ENCODE data around the gene ADAMTS18.

Gene ADAMTS18

DNA sequence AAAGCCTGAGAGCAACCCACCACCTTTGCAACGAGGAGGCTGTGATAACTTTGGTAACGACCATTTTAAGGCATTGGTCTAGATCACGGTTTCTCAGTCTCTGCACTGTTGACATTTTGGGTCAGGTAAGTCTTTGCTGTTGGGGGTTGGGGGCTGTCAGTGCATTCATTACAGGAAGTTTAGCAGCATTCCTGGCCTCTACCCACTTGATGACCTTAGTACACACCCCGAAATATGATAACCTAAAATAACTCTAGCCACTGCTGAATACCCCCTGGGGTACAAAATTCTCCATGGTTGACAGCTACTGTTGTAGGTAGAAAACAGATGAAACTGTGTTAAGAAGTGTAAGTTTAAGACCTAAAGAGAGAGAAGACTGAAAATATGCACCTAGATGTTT lies 36.3 kb downstream of the ADAMTS18 start:
- no peak for DNase-seq (ENCODE audit: low spot score in 2 of 2)
- Histone ChIP-seq H3K9me3 (no peaks in the 10 kb centered on the region), H3K4me1 (no peaks in the 10 kb centered on the region), H3K36me3 (replicated peaks) (no peaks in the 10 kb centered on the region), H3K27me3 (ENCODE audit: low read depth) (no peaks in the 10 kb centered on the region), H3K4me3 (no peak overlapping the region)
- in situ Hi-C loops (cut with MboI; ENCODE audit: low sequenced_read_pairs), result no loop called here

GRCh38 chr16:77396461-77396860 lies 38.4 kb downstream of the ADAMTS18 start:
- H3K4me3 ChIP-seq, result no peak overlapping the region
- no peaks in the 10 kb centered on the region for H3K27me3 ChIP-seq (ENCODE audit: low read depth)
- no peaks in the 10 kb centered on the region for H3K9me3 ChIP-seq
- in situ Hi-C loops (cut with MboI; ENCODE audit: low sequenced_read_pairs), result no loop called here
- no peak for DNase-seq (ENCODE audit: low spot score in 2 of 2)
- H3K4me1 ChIP-seq, result no peaks in the 10 kb centered on the region
- H3K36me3 ChIP-seq (replicated peaks), result no peaks in the 10 kb centered on the region

DNA sequence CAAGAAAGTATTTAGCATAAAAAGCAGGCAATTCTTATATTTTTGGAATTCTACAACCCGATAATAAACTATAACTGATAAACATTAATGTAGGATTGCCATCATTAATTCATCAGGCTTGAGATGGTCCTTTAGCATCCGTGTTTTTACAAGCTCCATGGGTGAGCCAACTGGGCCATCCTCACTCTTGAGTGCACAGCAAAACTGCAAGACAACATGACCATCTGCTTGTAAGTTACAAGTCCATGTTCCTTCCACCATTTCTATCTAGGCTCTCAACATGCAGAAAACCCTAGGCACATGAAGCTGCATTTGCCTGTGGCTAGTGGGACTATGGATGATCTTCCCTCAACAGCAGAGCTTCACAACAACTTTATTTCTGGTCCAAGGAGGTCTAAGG lies 40.1 kb downstream of the ADAMTS18 start:
- H3K36me3 ChIP-seq (replicated peaks), result no peaks in the 10 kb centered on the region
- no peaks in the 10 kb centered on the region for H3K9me3 ChIP-seq
- DNase-seq (ENCODE audit: low spot score in 2 of 2), result no peak
- no peaks in the 10 kb centered on the region for H3K4me1 ChIP-seq
- no peaks in the 10 kb centered on the region for H3K27me3 ChIP-seq (ENCODE audit: low read depth)
- in situ Hi-C loops (cut with MboI; ENCODE audit: low sequenced_read_pairs), result no loop called here
- H3K4me3 ChIP-seq, result no peak overlapping the region

- Histone ChIP-seq H3K27me3 (ENCODE audit: low read depth) (no peaks in the 10 kb centered on the region), H3K4me1 (no peaks in the 10 kb centered on the region), H3K9me3 (no peaks in the 10 kb centered on the region), H3K36me3 (replicated peaks) (no peaks in the 10 kb centered on the region), H3K4me3 (no peak overlapping the region)
- no peak for DNase-seq (ENCODE audit: low spot score in 2 of 2)
- in situ Hi-C loops (cut with MboI; ENCODE audit: low sequenced_read_pairs), result no loop called here
Measured at GRCh38 chr16:77393955-77394354, 40.9 kb downstream of the ADAMTS18 start.

- in situ Hi-C loops (cut with MboI; ENCODE audit: low sequenced_read_pairs), result no loop called here
- Histone ChIP-seq H3K4me1 (no peaks in the 10 kb centered on the region), H3K27me3 (ENCODE audit: low read depth) (no peaks in the 10 kb centered on the region), H3K36me3 (replicated peaks) (no peaks in the 10 kb centered on the region), H3K9me3 (no peaks in the 10 kb centered on the region), H3K4me3 (no peak overlapping the region)
- no peak for DNase-seq (ENCODE audit: low spot score in 2 of 2)
Measured at GRCh38 chr16:77387815-77388209, 47.0 kb downstream of the ADAMTS18 start.

DNA sequence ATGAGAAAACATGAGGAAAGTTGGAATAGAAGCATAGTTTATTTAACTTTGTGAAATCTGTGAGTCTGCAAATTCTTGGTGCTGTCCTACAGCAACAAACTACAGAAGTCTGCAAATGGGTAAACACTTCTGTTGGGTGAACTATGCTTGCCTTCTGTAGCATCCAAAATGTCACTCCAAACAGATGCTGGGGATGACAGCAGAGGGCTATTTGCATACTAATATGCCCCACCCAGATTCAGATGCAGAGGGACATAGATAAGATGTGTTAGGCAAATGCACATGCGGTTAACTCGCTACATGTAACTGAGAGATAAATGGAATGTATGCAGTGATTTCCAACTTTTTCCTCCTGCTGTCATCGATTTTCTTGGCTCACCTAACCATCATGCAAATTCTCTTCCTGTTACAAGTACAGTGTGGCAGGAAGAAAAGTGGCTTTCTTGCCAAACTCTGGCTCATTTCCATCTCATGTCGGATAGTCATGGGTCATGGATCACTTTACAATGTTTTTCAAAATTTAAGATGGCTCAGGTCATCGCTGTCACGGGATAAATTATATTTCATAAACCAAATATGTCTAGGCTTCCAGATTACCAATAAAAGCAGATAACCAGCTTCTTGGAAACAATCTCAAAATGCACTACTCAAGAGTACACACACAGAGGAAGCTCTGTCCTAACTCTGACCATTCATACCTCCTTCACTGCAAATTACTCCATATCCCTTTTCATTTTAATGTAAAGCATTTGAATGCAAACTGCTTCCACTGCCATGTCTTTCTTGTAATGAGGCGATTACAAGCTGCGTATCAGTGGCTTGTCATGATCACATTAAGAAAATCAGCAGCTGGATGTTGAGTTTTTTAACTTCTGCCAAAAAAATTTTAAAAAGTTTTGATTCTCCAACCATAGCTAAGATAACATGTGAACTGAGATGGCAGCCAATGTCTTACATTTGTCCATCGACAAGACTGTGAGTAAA lies 47.7 kb downstream of the ADAMTS18 start:
- no peaks in the 10 kb centered on the region for H3K36me3 ChIP-seq (replicated peaks)
- DNase-seq (ENCODE audit: low spot score in 2 of 2), result no peak
- no peaks in the 10 kb centered on the region for H3K27me3 ChIP-seq (ENCODE audit: low read depth)
- in situ Hi-C loops (cut with MboI; ENCODE audit: low sequenced_read_pairs), result no loop called here
- H3K4me1 ChIP-seq, result no peaks in the 10 kb centered on the region
- no peak overlapping the region for H3K4me3 ChIP-seq
- H3K9me3 ChIP-seq, result no peaks in the 10 kb centered on the region

- H3K9me3 ChIP-seq, result no peaks in the 10 kb centered on the region
- no peak for DNase-seq (ENCODE audit: low spot score in 2 of 2)
- in situ Hi-C loops (cut with MboI; ENCODE audit: low sequenced_read_pairs), result no loop called here
Measured at GRCh38 chr16:77385481-77385880, 49.4 kb downstream of the ADAMTS18 start.

DNA sequence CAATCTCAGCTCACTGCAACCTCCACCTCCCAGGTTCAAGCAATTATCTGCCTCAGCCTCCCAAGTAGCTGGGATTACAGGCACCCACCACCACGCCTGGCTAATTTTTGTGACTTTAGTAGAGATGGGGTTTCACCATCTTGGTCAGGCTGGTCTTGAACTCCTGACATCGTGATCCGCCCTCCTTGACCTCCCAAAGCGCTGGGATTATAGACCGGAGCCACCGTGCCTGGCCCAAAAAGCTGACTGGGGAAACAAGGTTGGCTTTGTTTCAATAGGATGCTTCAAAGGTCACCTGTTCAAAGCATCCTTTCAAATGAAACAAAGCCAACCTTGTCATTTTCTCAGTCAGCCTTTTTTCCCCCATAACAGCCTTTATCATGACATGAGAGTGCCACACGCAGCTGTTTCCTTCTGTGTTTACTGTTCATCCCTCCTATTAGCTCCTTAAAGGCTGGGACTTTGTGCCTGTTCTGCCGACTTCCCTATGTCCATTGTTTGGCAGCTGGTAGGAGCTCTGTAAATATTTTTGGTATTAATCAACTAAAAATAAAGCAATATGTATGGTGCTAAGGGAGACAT lies 51.1 kb downstream of the ADAMTS18 start:
- Histone ChIP-seq H3K4me3 (no peak overlapping the region), H3K9me3 (no peaks in the 10 kb centered on the region), H3K36me3 (replicated peaks) (no peaks in the 10 kb centered on the region), H3K27me3 (ENCODE audit: low read depth) (no peaks in the 10 kb centered on the region), H3K4me1 (no peaks in the 10 kb centered on the region)
- in situ Hi-C loops (cut with MboI; ENCODE audit: low sequenced_read_pairs), result no loop called here
- no peak for DNase-seq (ENCODE audit: low spot score in 2 of 2)

More at GRCh38 chr16:77385481-77385880, 49.4 kb downstream of the ADAMTS18 start:
- Histone ChIP-seq H3K4me3 (no peak overlapping the region), H3K4me1 (no peaks in the 10 kb centered on the region), H3K36me3 (replicated peaks) (no peaks in the 10 kb centered on the region), H3K27me3 (ENCODE audit: low read depth) (no peaks in the 10 kb centered on the region)

DNA sequence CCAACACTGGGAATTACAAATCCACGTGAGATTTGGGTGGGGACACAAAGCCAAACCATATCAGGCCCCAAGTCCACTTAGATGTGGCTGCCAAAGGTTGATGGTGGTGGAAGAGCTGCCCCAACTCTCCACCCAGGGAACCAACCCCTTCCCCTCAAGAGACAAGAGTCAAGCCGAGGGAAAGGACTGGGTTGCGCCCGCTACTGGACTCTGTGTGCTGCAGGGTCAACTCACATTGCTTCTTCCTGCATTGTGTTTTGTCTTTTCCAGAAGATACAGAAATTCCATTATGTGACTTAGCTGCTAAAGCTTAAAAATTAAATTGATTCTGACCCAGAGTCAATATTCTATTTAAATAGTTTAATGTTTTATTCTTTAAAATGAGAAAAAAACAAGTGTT lies 58.5 kb downstream of the ADAMTS18 start:
- no peaks in the 10 kb centered on the region; the same call in 1 of the 2 replicates for H3K27me3 ChIP-seq (ENCODE audit: low read depth)
- H3K9me3 ChIP-seq, result no peaks in the 10 kb centered on the region
- no peak overlapping the region for H3K4me3 ChIP-seq
- DNase-seq (ENCODE audit: low spot score in 2 of 2), result no peak
- H3K4me1 ChIP-seq, result no peaks in the 10 kb centered on the region
- no peaks in the 10 kb centered on the region for H3K36me3 ChIP-seq (replicated peaks)
- in situ Hi-C loops (cut with MboI; ENCODE audit: low sequenced_read_pairs), result no loop called here

- Histone ChIP-seq H3K36me3 (replicated peaks) (no peaks in the 10 kb centered on the region), H3K9me3 (no peaks in the 10 kb centered on the region), H3K4me1 (no peaks in the 10 kb centered on the region), H3K27me3 (ENCODE audit: low read depth) (no peaks in the 10 kb centered on the region; the same call in 1 of the 2 replicates), H3K4me3 (no peak overlapping the region)
- in situ Hi-C loops (cut with MboI; ENCODE audit: low sequenced_read_pairs), result no loop called here
- no peak for DNase-seq (ENCODE audit: low spot score in 2 of 2)
Measured at GRCh38 chr16:77375396-77375795, 59.4 kb downstream of the ADAMTS18 start.

DNA sequence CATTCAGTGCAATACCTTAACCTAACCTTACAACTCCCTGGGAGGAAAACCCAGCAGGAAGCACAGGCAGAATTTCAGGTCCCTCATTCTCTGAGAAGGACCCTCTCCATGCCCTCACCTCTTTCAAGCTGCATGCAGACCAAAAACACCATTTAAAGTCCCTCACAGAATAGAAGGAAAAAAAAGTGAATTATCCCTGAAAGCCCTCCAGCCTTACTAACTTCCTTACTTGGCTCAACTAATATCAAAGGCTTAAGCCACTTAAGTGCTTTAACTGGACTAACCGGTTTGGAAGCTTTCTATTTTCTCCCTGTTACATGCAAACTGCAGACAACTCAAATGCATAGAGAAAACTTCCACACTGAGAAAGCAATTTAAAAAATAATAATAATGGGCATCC lies 60.5 kb downstream of the ADAMTS18 start:
- Histone ChIP-seq H3K27me3 (ENCODE audit: low read depth) (no peaks in the 10 kb centered on the region; the same call in 1 of the 2 replicates), H3K4me3 (no peak overlapping the region), H3K4me1 (no peaks in the 10 kb centered on the region), H3K9me3 (no peaks in the 10 kb centered on the region), H3K36me3 (replicated peaks) (no peaks in the 10 kb centered on the region)
- in situ Hi-C loops (cut with MboI; ENCODE audit: low sequenced_read_pairs), result no loop called here
- no peak for DNase-seq (ENCODE audit: low spot score in 2 of 2)

- Histone ChIP-seq H3K4me3 (no peak overlapping the region), H3K4me1 (no peaks in the 10 kb centered on the region), H3K27me3 (ENCODE audit: low read depth) (no peaks in the 10 kb centered on the region; the same call in 1 of the 2 replicates), H3K36me3 (replicated peaks) (no peaks in the 10 kb centered on the region), H3K9me3 (no peaks in the 10 kb centered on the region)
- in situ Hi-C loops (cut with MboI; ENCODE audit: low sequenced_read_pairs), result no loop called here
- no peak for DNase-seq (ENCODE audit: low spot score in 2 of 2)
Measured at GRCh38 chr16:77373726-77374125, 61.1 kb downstream of the ADAMTS18 start.

DNA sequence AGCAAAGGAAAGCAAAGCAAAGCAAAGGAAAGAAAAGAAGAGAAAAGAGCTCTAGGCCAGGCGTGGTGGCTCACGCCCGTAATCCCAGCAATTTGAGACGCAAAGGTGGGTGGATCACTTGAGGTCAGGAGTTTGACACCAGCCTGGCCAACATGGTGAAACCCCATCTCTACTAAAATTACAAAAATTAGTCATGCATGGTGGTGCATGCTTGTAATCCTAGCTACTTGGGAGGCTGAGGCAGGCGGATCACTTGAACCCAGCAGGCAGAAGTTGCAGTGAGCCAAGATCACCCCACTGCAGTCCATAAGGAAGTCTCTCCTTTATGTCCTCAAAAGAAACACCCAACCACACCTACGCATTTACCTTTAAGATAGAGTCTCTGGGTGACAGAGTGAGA lies 70.1 kb downstream of the ADAMTS18 start:
- in situ Hi-C loops (cut with MboI; ENCODE audit: low sequenced_read_pairs), result no loop called here
- no peaks in the 10 kb centered on the region for H3K9me3 ChIP-seq

DNA sequence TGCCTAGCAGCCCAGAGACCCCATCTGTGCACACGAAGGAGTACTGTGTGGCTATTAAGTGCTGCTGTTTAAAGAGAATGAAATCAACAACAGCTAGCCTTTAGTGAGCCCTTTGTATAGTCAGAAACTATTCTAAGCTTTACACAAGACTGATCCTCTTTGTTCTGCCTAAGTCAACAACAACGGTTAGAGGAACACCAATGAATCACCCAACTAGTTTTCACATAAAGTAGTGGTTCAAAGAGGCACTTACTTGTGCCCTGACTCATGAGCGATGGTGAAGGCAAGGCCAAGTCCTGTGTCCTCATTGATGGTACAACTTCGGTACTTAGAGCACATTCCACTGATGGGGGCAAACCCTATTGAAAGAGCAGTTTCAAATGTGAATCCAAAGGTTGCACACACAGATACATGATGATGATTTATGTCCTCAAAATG lies 75.8 kb downstream of the ADAMTS18 start:
- peak in 1 of 2 experiments; percentile 11 for DNase-seq (ENCODE audit: low spot score in 2 of 2)
- Histone ChIP-seq H3K36me3 (replicated peaks) (no peaks in the 10 kb centered on the region), H3K27me3 (ENCODE audit: low read depth) (no peaks in the 10 kb centered on the region), H3K4me3 (no peak overlapping the region), H3K9me3 (no peaks in the 10 kb centered on the region), H3K4me1 (no peaks in the 10 kb centered on the region)
- in situ Hi-C loops (cut with MboI; ENCODE audit: low sequenced_read_pairs), result no loop called here

More for the DNA sequence above, 70.1 kb downstream of the ADAMTS18 start:
- Histone ChIP-seq H3K4me3 (no peak overlapping the region), H3K4me1 (no peaks in the 10 kb centered on the region), H3K27me3 (ENCODE audit: low read depth) (no peaks in the 10 kb centered on the region), H3K36me3 (replicated peaks) (no peaks in the 10 kb centered on the region)
- no peak for DNase-seq (ENCODE audit: low spot score in 2 of 2)

Data from HAP-1 (cell line).